Endodermal cell (in vitro differentiated cells): Measurements from ENCODE around the gene PRDM15. TPM values are rescaled to one million over a fixed set of nuclear protein-coding genes. Genes with fewer than 3 reads are reported as not detected.

ENCODE experiments used
- DNase-seq: peaks from one replicate; pipeline ENCODE4 v3.0.0-alpha.2; 2017
- H3K27ac ChIP-seq: 2 replicates; pipeline ENCODE4 v1.5.1; 2013; ENCODE audit warnings: mild to moderate bottlenecking, low read depth, low read length, moderate library complexity
- H3K27me3 ChIP-seq: 2 replicates; pipeline ENCODE4 v1.6.1; 2013; ENCODE audit warnings: mild to moderate bottlenecking, low read length, moderate library complexity; ENCODE audit not compliant: insufficient read depth, control insufficient read depth, poor library complexity, severe bottlenecking
- H3K36me3 ChIP-seq: 2 replicates; pipeline ENCODE4 v1.7.0; 2013; ENCODE audit warnings: mild to moderate bottlenecking, low read length, moderate library complexity; ENCODE audit not compliant: control insufficient read depth, insufficient read depth
- H3K4me1 ChIP-seq: one replicate; pipeline ENCODE4 v1.7.0; 2013; ENCODE audit warnings: low read length; ENCODE audit not compliant: control insufficient read depth, insufficient read depth
- H3K4me3 ChIP-seq: 2 replicates; pipeline ENCODE4 v1.5.1; 2013; ENCODE audit warnings: mild to moderate bottlenecking, low read length, moderate library complexity
- H3K9ac ChIP-seq: 2 replicates; pipeline ENCODE4 v1.6.1; 2013; ENCODE audit warnings: mild to moderate bottlenecking, low read length, moderate library complexity; ENCODE audit not compliant: poor library complexity, severe bottlenecking; ENCODE audit errors: extremely low read depth
- H3K9me3 ChIP-seq: 2 replicates; pipeline ENCODE4 v1.6.1; 2013; ENCODE audit warnings: mild to moderate bottlenecking, low read length, moderate library complexity; ENCODE audit not compliant: control insufficient read depth
- H3K27ac Mint-ChIP-seq: 2 replicates; pipeline ENCODE4 v1.8.0; 2020; ENCODE audit warnings: mixed read lengths
- H3K27me3 Mint-ChIP-seq: 2 replicates; pipeline ENCODE4 v1.8.0; 2021; ENCODE audit warnings: mild to moderate bottlenecking, mixed read lengths; ENCODE audit not compliant: insufficient read depth
- H3K36me3 Mint-ChIP-seq: 2 replicates; pipeline ENCODE4 v1.8.0; 2020; ENCODE audit warnings: low read depth, mixed read lengths
- H3K4me1 Mint-ChIP-seq: 2 replicates; pipeline ENCODE4 v1.8.0; 2020; ENCODE audit warnings: mixed read lengths
- H3K4me3 Mint-ChIP-seq: 2 replicates; pipeline ENCODE4 v1.8.0; 2020; ENCODE audit warnings: mild to moderate bottlenecking, moderate library complexity, mixed read lengths
- H3K9me3 Mint-ChIP-seq: 2 replicates; pipeline ENCODE4 v1.8.0; 2020; ENCODE audit warnings: mild to moderate bottlenecking, mixed read lengths
- CTCF ChIP-seq: fragments of 200-600 bp; sonication (generic); conservative IDR thresholded peaks from 2 replicates; pipeline ENCODE4 v1.5.0; 2021; ENCODE audit warnings: antibody characterized with exemption, mild to moderate bottlenecking
- WGBS, 2 experiments: methylation state at CpG; one replicate each; pipeline versions ENCODE4 v1.1.5 to v1.1.7; 2013; ENCODE audit warnings: missing lambda C conversion rate in 2 of 2, mixed read lengths in 1 of 2; ENCODE audit not compliant: insufficient coverage in 1 of 2, insufficient read length in 1 of 2; 5-methylcytosine and 5-hydroxymethylcytosine counted together
- total RNA-seq, 2 donors: library from RNA; stranded (reverse); fragmentation: NEBNext Ultra II Directional in 1 of 2; extraction: Animal tissue kit (Norgen Biotek cat#: 25700) in 1 of 2; gene quantifications; 2 replicates in 1 of 2; 3 replicates in 1 of 2; pipeline ENCODE4 v1.2.1, GENCODE V29; 2021

The PRDM15 gene
- total RNA-seq, 2 donors from 2014 or later = 8.8 to 10.1 TPM

- peaks cover 6% of the 10 kb centered on the region for H3K4me1 Mint-ChIP-seq
- Histone ChIP-seq H3K9ac (no peak overlapping the region), H3K27ac (no peak overlapping the region), H3K9me3 (no peaks in the 10 kb centered on the region), H3K27me3 (no peaks in the 10 kb centered on the region), H3K4me1 (no peaks in the 10 kb centered on the region), H3K36me3 (peaks cover 25% of the 10 kb centered on the region), H3K4me3 (no peak overlapping the region)
- H3K27me3 Mint-ChIP-seq = no peaks in the 10 kb centered on the region
- TF ChIP-seq CTCF = no peak
- no peaks in the 10 kb centered on the region for H3K9me3 Mint-ChIP-seq
- 89 to 90% methylated on average over 13 to 14 of the region's 14 CpGs for WGBS, 2 experiments
- H3K27ac Mint-ChIP-seq = no peak overlapping the region
- peaks cover 31% of the 10 kb centered on the region for H3K36me3 Mint-ChIP-seq
- H3K4me3 Mint-ChIP-seq = no peak overlapping the region
- no peak for DNase-seq
Measured at GRCh38 chr21:41906770-41907169, 27.6 kb upstream of the PRDM15 start.

GRCh38 chr21:41903559-41904351 lies 24.6 kb upstream of the PRDM15 start:
- Histone ChIP-seq H3K9ac (no peak overlapping the region), H3K27me3 (no peaks in the 10 kb centered on the region), H3K9me3 (no peaks in the 10 kb centered on the region), H3K27ac (no peak overlapping the region), H3K4me3 (no peak overlapping the region), H3K4me1 (no peaks in the 10 kb centered on the region), H3K36me3 (peaks cover 24% of the 10 kb centered on the region)
- Mint-ChIP-seq H3K9me3 (no peaks in the 10 kb centered on the region), H3K4me1 (peaks cover 6% of the 10 kb centered on the region), H3K36me3 (peaks cover 28% of the 10 kb centered on the region), H3K4me3 (no peak overlapping the region), H3K27me3 (no peaks in the 10 kb centered on the region), H3K27ac (no peak overlapping the region)
- TF ChIP-seq CTCF = no peak
- 80 to 81% methylated on average over 16 to 23 of the region's 23 CpGs for WGBS, 2 experiments
- DNase-seq = no peak

- no peak overlapping the region for H3K9ac ChIP-seq
- 87 to 94% methylated on average over 8 of the region's 8 CpGs for WGBS, 2 experiments
- H3K4me1 ChIP-seq = no peaks in the 10 kb centered on the region
- DNase-seq = no peak
- no peak overlapping the region for H3K27ac ChIP-seq
- no peaks in the 10 kb centered on the region for H3K9me3 ChIP-seq
- H3K27me3 ChIP-seq = no peaks in the 10 kb centered on the region
- Mint-ChIP-seq H3K9me3 (no peaks in the 10 kb centered on the region), H3K36me3 (peaks cover 28% of the 10 kb centered on the region), H3K4me3 (no peak overlapping the region), H3K27ac (no peak overlapping the region), H3K4me1 (peaks cover 6% of the 10 kb centered on the region), H3K27me3 (no peaks in the 10 kb centered on the region)
- H3K4me3 ChIP-seq = no peak overlapping the region
- H3K36me3 ChIP-seq = peaks cover 19% of the 10 kb centered on the region
- no peak for TF ChIP-seq CTCF
Measured at GRCh38 chr21:41902946-41903345, 23.8 kb upstream of the PRDM15 start.
